Measurements from ENCODE around the gene CHID1. TPM values are rescaled to one million over a fixed set of nuclear protein-coding genes. Genes with fewer than 3 reads are reported as not detected.

The CHID1 gene
- polyA plus RNA-seq, 1 donor from 2014 or later = 51.2 TPM

DNA sequence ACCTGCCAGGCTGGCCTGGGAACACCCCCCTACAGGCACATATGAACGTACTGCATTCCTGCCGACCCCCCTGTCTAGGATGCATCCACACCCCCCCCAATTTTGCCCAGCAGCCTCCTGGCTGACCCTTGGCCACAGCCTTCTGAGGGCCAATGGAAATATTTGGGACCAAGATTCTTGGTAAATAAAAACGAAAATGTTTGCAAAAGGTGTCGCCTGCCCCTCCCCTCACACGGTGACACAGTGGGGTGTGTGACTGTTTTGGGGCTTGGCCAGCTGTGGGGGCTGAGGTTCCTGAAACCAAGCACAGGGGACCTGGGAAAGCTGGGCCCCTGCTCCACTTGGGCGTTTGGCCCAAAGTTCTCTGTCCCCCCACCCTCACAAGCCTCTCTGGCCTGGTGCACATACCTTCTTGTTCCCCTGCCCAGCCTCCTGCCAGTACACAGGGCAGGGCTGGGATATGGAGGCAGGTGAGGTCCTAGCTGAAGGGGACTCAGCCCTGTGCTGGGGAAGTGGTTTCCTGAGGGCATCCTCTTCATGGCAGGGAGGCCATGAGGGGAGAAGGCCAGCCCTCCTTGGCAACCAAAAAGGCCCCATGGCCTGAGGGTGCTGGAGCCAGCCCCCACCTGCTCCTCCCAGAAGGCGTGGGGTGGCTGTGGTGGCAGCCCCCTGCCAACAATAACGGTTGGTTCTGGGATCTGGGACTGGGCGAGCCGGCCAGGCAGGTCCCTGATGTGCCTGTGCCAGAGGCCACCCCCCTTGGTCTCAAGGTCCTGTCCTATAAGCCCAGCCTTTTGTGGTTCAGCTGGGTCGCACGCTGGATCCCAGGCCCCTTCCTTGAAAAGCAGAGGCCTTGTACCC lies 85.0 kb downstream of the CHID1 start:
- Histone ChIP-seq H3K27ac (ENCODE audit: low read length) (no peak overlapping the region), H2AFZ (ENCODE audit: low read depth, low read length) (no peak overlapping the region), H3K79me2 (replicated peaks; ENCODE audit: insufficient read depth, low read length) (no peaks in the 10 kb centered on the region), H3K9me2 (ENCODE audit: insufficient read depth, low read length) (no peaks in the 10 kb centered on the region), H3K36me3 (ENCODE audit: insufficient read depth, low read length) (no peaks in the 10 kb centered on the region), H3K27me3 (ENCODE audit: insufficient read depth, low read depth, low read length) (peaks cover 35% of the 10 kb centered on the region), H3K9me3 (ENCODE audit: low read length) (no peaks in the 10 kb centered on the region), H3K4me2 (ENCODE audit: low read length) (no peak overlapping the region), H3F3A (ENCODE audit: insufficient read depth, low read length, poor library complexity, severe bottlenecking) (no peaks in the 10 kb centered on the region), H3K4me3 (ENCODE audit: low read length) (no peak overlapping the region), H3K9ac (ENCODE audit: low read length) (no peak overlapping the region), H4K20me1 (ENCODE audit: insufficient read depth) (no peaks in the 10 kb centered on the region)
- TF ChIP-seq POLR2AphosphoS5 (IDR thresholded peaks at IDR 0.05) (no peak), TAF1 (IDR thresholded peaks at IDR 0.05; ENCODE audit: low read depth) (no peak), RAD21 (conservative IDR thresholded peaks at IDR 0.05) (no peak), EP300 (conservative IDR thresholded peaks at IDR 0.05; ENCODE audit: poor library complexity, severe bottlenecking) (no peak), MXI1 (conservative IDR thresholded peaks at IDR 0.05; ENCODE audit: poor library complexity, severe bottlenecking) (no peak), SMC3 (conservative IDR thresholded peaks at IDR 0.05; ENCODE audit: poor library complexity) (no peak), EZH2 (IDR thresholded peaks at IDR 0.05; ENCODE audit: borderline replicate concordance, insufficient read depth, low read length, poor library complexity, severe bottlenecking) (no peak)
- TF ChIP-seq, protein P1, sequence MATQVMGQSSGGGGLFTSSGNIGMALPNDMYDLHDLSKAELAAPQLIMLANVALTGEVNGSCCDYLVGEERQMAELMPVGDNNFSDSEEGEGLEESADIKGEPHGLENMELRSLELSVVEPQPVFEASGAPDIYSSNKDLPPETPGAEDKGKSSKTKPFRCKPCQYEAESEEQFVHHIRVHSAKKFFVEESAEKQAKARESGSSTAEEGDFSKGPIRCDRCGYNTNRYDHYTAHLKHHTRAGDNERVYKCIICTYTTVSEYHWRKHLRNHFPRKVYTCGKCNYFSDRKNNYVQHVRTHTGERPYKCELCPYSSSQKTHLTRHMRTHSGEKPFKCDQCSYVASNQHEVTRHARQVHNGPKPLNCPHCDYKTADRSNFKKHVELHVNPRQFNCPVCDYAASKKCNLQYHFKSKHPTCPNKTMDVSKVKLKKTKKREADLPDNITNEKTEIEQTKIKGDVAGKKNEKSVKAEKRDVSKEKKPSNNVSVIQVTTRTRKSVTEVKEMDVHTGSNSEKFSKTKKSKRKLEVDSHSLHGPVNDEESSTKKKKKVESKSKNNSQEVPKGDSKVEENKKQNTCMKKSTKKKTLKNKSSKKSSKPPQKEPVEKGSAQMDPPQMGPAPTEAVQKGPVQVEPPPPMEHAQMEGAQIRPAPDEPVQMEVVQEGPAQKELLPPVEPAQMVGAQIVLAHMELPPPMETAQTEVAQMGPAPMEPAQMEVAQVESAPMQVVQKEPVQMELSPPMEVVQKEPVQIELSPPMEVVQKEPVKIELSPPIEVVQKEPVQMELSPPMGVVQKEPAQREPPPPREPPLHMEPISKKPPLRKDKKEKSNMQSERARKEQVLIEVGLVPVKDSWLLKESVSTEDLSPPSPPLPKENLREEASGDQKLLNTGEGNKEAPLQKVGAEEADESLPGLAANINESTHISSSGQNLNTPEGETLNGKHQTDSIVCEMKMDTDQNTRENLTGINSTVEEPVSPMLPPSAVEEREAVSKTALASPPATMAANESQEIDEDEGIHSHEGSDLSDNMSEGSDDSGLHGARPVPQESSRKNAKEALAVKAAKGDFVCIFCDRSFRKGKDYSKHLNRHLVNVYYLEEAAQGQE (IDR thresholded peaks at IDR 0.05; ENCODE audit: borderline replicate concordance) = no peak
- TF ChIP-seq, protein P2, sequence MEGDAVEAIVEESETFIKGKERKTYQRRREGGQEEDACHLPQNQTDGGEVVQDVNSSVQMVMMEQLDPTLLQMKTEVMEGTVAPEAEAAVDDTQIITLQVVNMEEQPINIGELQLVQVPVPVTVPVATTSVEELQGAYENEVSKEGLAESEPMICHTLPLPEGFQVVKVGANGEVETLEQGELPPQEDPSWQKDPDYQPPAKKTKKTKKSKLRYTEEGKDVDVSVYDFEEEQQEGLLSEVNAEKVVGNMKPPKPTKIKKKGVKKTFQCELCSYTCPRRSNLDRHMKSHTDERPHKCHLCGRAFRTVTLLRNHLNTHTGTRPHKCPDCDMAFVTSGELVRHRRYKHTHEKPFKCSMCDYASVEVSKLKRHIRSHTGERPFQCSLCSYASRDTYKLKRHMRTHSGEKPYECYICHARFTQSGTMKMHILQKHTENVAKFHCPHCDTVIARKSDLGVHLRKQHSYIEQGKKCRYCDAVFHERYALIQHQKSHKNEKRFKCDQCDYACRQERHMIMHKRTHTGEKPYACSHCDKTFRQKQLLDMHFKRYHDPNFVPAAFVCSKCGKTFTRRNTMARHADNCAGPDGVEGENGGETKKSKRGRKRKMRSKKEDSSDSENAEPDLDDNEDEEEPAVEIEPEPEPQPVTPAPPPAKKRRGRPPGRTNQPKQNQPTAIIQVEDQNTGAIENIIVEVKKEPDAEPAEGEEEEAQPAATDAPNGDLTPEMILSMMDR (IDR thresholded peaks at IDR 0.05; ENCODE audit: poor library complexity, severe bottlenecking) = no peak

DNA sequence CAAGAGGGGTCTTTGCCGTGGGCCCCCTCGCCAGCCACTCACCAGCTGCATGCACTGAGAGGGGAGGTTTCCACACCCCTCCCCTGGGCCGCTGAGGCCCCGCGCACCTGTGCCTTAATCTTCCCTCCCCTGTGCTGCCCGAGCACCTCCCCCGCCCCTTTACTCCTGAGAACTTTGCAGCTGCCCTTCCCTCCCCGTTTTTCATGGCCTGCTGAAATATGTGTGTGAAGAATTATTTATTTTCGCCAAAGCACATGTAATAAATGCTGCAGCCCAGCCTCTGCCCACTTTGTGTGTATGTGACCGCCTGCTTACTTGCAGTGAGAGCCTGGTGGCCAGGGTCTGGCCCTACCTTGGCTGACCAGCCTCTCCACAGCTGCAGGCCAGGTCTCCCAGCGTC lies 85.7 kb downstream of the CHID1 start:
- Histone ChIP-seq H2AFZ (ENCODE audit: low read depth, low read length) (no peak overlapping the region), H3K4me3 (ENCODE audit: low read length) (no peak overlapping the region), H3K79me2 (replicated peaks; ENCODE audit: insufficient read depth, low read length) (peaks cover 3% of the 10 kb centered on the region), H3K9ac (ENCODE audit: low read length) (no peak overlapping the region), H3K27me3 (ENCODE audit: insufficient read depth, low read depth, low read length) (peaks cover 29% of the 10 kb centered on the region), H4K20me1 (ENCODE audit: insufficient read depth) (no peaks in the 10 kb centered on the region), H3K36me3 (ENCODE audit: insufficient read depth, low read length) (no peaks in the 10 kb centered on the region), H3K27ac (ENCODE audit: low read length) (no peak overlapping the region), H3K9me2 (ENCODE audit: insufficient read depth, low read length) (no peaks in the 10 kb centered on the region), H3K4me2 (ENCODE audit: low read length) (no peak overlapping the region), H3K9me3 (ENCODE audit: low read length) (no peaks in the 10 kb centered on the region), H3F3A (ENCODE audit: insufficient read depth, low read length, poor library complexity, severe bottlenecking) (no peaks in the 10 kb centered on the region)
- TF ChIP-seq TAF1 (IDR thresholded peaks at IDR 0.05; ENCODE audit: low read depth) (no peak), SMC3 (conservative IDR thresholded peaks at IDR 0.05; ENCODE audit: poor library complexity) (no peak), EZH2 (IDR thresholded peaks at IDR 0.05; ENCODE audit: borderline replicate concordance, insufficient read depth, low read length, poor library complexity, severe bottlenecking) (no peak), RAD21 (conservative IDR thresholded peaks at IDR 0.05) (no peak)

All from neural cell (in vitro differentiated cells).